Measurements from ENCODE around the gene EGFR. TPM values are rescaled to one million over a fixed set of nuclear protein-coding genes. Genes with fewer than 3 reads are reported as not detected.

EGFR gene
- total RNA-seq, 4 donors from 2014 or later, result 79.3 to 125 (median 110) TPM

GRCh38 chr7:54988516-54988915 is 30.3 kb upstream of the EGFR start:
- TF ChIP-seq POLR2AphosphoS5 (IDR thresholded peaks at IDR 0.05) (no peak), POLR2A (IDR thresholded peaks at IDR 0.05; ENCODE audit: low read depth) (no peak), EP300 (IDR thresholded peaks at IDR 0.05) (no peak)
- TF ChIP-seq, protein P1, sequence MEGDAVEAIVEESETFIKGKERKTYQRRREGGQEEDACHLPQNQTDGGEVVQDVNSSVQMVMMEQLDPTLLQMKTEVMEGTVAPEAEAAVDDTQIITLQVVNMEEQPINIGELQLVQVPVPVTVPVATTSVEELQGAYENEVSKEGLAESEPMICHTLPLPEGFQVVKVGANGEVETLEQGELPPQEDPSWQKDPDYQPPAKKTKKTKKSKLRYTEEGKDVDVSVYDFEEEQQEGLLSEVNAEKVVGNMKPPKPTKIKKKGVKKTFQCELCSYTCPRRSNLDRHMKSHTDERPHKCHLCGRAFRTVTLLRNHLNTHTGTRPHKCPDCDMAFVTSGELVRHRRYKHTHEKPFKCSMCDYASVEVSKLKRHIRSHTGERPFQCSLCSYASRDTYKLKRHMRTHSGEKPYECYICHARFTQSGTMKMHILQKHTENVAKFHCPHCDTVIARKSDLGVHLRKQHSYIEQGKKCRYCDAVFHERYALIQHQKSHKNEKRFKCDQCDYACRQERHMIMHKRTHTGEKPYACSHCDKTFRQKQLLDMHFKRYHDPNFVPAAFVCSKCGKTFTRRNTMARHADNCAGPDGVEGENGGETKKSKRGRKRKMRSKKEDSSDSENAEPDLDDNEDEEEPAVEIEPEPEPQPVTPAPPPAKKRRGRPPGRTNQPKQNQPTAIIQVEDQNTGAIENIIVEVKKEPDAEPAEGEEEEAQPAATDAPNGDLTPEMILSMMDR (IDR thresholded peaks at IDR 0.05), result no peak
- Histone ChIP-seq H3K4me1 (no peaks in the 10 kb centered on the region), H3K27ac (replicated peaks in 1 of 4) (no peak overlapping the region), H3K36me3 (no peaks in the 10 kb centered on the region), H3K27me3 (no peaks in the 10 kb centered on the region), H3K4me3 (no peak overlapping the region), H3K9me3 (no peaks in the 10 kb centered on the region)
- 85% methylated on average over 2 of the region's 2 CpGs for WGBS
- DNase-seq (ENCODE audit: extremely low spot score), result no peak
- intact Hi-C loops (cut with DNase I), result no loop called here

DNA sequence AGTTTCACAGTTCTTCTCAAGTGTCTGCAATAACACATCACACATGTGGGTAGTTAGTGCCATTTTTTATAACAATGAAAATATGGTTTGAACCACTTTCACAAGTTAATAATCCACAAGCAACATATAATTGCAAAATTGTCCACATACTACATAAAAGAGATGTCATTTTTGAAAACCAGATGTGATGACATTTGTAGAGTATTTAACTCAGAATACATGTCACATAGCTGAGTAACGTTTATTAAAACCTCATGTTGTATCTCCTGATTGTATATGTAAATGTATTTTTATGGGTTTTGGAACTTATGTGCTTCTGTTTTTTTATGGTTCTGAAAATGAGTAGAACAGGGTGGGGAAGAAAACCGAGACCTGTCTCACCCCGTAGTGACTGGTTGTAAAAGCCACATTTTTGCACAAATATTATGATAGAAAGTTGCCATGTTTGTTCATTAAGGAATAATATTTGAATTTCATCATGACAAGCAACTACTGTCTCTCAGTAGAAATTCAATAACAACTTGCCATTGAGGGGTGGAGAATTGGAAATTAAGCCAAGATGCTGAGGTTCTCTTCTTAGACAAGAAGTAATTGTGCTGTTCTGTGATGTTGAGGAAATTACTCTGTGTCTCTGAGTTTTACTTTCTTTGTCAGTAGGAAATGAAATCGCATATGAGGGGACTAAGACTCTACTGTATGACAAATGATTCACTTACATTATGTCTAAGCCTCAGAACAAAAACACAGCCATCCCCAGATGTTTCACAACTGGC is 29.2 kb upstream of the EGFR start:
- intact Hi-C loops (cut with DNase I), result no loop called here
- TF ChIP-seq POLR2AphosphoS5 (IDR thresholded peaks at IDR 0.05), result no peak
- TF ChIP-seq, protein P1 (IDR thresholded peaks at IDR 0.05), result no peak
- no peak for TF ChIP-seq POLR2A (IDR thresholded peaks at IDR 0.05; ENCODE audit: low read depth)
- no peak for TF ChIP-seq EP300 (IDR thresholded peaks at IDR 0.05)

DNA sequence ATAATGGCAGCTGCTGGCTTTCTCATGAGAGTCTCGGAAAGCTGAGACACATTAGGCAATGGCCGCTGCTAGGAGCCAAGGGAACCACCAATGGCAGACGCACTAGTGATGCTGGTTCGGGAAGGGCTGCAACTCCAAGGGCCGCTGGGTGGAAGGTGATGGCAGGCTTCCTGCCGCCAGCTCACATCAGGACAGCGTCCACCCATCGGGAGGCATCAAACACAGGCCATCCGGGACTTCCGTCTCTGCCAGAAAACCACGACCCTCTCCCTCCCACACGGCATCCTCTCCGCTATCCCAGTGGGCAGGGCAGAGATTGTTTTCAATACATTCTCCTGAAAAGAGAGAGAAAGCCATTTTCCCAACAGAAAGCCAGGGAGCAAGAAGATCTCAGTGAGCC is 27.5 kb upstream of the EGFR start:
- Histone ChIP-seq H3K4me3 (no peak overlapping the region), H3K27me3 (no peaks in the 10 kb centered on the region), H3K9me3 (no peaks in the 10 kb centered on the region), H3K36me3 (no peaks in the 10 kb centered on the region), H3K27ac (replicated peaks in 1 of 4) (no peak overlapping the region), H3K4me1 (no peaks in the 10 kb centered on the region)
- no peak for TF ChIP-seq POLR2AphosphoS5 (IDR thresholded peaks at IDR 0.05)
- TF ChIP-seq, protein P1 (IDR thresholded peaks at IDR 0.05), result no peak
- TF ChIP-seq EP300 (IDR thresholded peaks at IDR 0.05), result no peak
- no peak for TF ChIP-seq POLR2A (IDR thresholded peaks at IDR 0.05; ENCODE audit: low read depth)
- intact Hi-C loops (cut with DNase I), result no loop called here
- DNase-seq (ENCODE audit: extremely low spot score), result peak; percentile 62
- 94% methylated on average over 13 of the region's 13 CpGs for WGBS

More for the DNA sequence above, 29.2 kb upstream of the EGFR start:
- Histone ChIP-seq H3K27ac (replicated peaks in 1 of 4) (no peak overlapping the region), H3K36me3 (no peaks in the 10 kb centered on the region), H3K27me3 (no peaks in the 10 kb centered on the region), H3K4me1 (no peaks in the 10 kb centered on the region), H3K9me3 (no peaks in the 10 kb centered on the region), H3K4me3 (no peak overlapping the region)
- DNase-seq (ENCODE audit: extremely low spot score), result no peak
- 79% methylated on average over 4 of the region's 4 CpGs for WGBS

GRCh38 chr7:54992871-54993475 is 25.8 kb upstream of the EGFR start:
- intact Hi-C loops (cut with DNase I), result no loop called here
- H3K4me3 ChIP-seq, result no peak overlapping the region
- H3K9me3 ChIP-seq, result no peaks in the 10 kb centered on the region

More at GRCh38 chr7:54992871-54993475, 25.8 kb upstream of the EGFR start:
- H3K27me3 ChIP-seq, result no peaks in the 10 kb centered on the region
- peak; percentile 50 for DNase-seq (ENCODE audit: extremely low spot score)
- TF ChIP-seq POLR2AphosphoS5 (IDR thresholded peaks at IDR 0.05) (no peak), EP300 (IDR thresholded peaks at IDR 0.05) (no peak), POLR2A (IDR thresholded peaks at IDR 0.05; ENCODE audit: low read depth) (no peak)
- TF ChIP-seq, protein P1 (IDR thresholded peaks at IDR 0.05), result no peak
- H3K36me3 ChIP-seq, result no peaks in the 10 kb centered on the region
- H3K4me1 ChIP-seq, result no peaks in the 10 kb centered on the region
- H3K27ac ChIP-seq (replicated peaks in 1 of 4), result no peak overlapping the region
- 87% methylated on average over 4 of the region's 4 CpGs for WGBS

All from esophagus muscularis mucosa (tissue), 4 donors.